ENCODE measurements around the gene INPP4A.

DNA sequence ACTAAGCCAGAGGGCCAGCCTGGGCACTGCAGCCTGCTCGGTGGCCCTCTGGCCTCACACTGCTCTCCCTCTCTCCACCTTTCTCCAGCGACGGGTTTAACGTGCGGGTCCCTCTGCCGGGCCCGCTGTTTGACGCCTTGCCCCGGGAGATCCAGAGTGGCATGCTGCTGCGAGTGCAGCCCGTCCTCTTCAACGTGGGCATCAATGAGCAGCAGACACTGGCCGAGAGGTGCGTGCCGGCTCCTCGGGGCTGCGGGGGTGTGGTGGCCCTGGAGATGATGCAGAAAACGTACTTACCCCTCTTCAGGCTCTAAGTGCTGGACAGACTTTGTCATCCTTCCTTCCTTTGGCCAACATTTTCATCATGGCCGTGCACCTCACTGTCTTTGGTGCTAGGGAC is 121.3 kb downstream of the INPP4A start:
- TF ChIP-seq, protein P1, sequence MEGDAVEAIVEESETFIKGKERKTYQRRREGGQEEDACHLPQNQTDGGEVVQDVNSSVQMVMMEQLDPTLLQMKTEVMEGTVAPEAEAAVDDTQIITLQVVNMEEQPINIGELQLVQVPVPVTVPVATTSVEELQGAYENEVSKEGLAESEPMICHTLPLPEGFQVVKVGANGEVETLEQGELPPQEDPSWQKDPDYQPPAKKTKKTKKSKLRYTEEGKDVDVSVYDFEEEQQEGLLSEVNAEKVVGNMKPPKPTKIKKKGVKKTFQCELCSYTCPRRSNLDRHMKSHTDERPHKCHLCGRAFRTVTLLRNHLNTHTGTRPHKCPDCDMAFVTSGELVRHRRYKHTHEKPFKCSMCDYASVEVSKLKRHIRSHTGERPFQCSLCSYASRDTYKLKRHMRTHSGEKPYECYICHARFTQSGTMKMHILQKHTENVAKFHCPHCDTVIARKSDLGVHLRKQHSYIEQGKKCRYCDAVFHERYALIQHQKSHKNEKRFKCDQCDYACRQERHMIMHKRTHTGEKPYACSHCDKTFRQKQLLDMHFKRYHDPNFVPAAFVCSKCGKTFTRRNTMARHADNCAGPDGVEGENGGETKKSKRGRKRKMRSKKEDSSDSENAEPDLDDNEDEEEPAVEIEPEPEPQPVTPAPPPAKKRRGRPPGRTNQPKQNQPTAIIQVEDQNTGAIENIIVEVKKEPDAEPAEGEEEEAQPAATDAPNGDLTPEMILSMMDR (IDR thresholded peaks at IDR 0.05; ENCODE audit: poor library complexity, severe bottlenecking), result no peak
- TF ChIP-seq EZH2 (IDR thresholded peaks at IDR 0.05; ENCODE audit: borderline replicate concordance, insufficient read depth, low read length, poor library complexity, severe bottlenecking), result no peak
- TF ChIP-seq SMC3 (conservative IDR thresholded peaks at IDR 0.05; ENCODE audit: poor library complexity), result no peak
